ENCODE results near the gene CTNNA2. TPM values are rescaled to one million over a fixed set of nuclear protein-coding genes. Genes with fewer than 3 reads are reported as not detected.

The CTNNA2 gene
- total and polyA plus RNA-seq, 11 donors = 0.20 to 0.81 TPM; not detected in 9

DNA sequence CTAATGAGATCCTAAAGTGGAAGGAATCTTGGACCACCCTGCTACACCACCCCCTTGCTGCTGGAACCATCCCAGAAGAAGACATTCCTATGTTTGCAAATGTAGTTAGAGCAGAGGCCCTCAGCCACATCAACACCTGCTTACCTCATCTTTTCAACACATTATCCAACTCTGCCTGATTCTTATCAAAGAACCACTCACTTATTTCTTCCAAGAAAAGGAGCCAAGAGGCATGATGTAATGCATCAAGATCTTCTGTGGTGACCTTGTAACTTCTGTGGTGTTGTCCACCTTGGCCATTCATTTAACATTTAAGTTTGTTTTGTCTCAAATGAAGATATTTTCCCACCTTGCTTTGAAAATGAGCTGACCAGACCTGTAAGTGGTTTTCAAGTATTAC lies 338.1 kb downstream of the CTNNA2 start:
- H3K27ac ChIP-seq = no peak overlapping the region
- intact Hi-C loops (cut with DNase I) = no loop called here
- TF ChIP-seq POLR2A (IDR thresholded peaks at IDR 0.05) (no peak), CTCF (IDR thresholded peaks at IDR 0.05) (no peak)
- H3K9me3 ChIP-seq = no peaks in the 10 kb centered on the region
- DNase-seq (no peak), ATAC-seq (no peak)
- H3K4me3 ChIP-seq = no peak overlapping the region
- H3K27me3 ChIP-seq = no peaks in the 10 kb centered on the region
- H3K36me3 ChIP-seq = no peaks in the 10 kb centered on the region
- H3K4me1 ChIP-seq = no peaks in the 10 kb centered on the region

DNA sequence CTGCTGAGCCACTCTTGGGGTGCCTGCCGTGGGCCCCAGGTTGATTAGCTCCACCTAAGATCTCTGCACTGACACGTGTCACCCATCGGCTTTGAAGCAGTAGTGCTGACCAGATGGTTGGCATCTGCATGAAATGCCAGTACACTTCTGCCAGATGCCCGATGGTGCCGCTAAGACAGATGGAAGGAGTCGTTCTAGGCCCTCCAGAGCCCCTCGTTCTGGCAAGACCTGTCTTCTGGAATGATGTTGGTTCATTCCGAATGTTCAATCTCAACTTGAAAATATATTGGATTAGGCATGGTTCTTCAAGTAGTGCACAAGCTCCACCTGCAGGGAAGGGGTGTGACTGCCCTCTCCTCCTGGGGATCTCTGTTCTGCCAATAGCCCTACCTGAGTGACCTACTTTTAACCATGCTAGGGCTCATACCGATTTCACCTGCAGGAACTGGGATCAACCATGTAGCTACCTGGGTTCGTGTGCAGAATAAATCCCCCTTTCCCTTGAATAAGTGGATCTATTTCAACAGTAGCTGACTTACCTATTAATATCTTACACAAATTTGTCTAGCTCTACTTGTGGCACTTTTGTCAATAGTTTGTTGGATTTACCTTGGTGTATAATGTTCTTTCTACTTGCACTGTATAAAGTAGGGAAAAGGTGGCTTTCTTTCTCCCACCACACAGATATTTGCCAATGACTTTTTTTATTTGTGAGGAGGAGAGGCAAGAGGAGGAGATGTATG lies 342.6 kb downstream of the CTNNA2 start:
- WGBS, 4 donors = 50 to 58% (median 52%) methylated on average over 10 of the region's 10 CpGs
- Histone ChIP-seq H3K36me3 (no peaks in the 10 kb centered on the region), H3K27ac (no peak overlapping the region), H3K9me3 (no peaks in the 10 kb centered on the region), H3K4me3 (no peak overlapping the region), H3K27me3 (peaks cover 0 to 5% (median 0%) of the 10 kb centered on the region in 9 donors), H3K4me1 (no peaks in the 10 kb centered on the region)
- intact Hi-C loops (cut with DNase I) = no loop called here
- ATAC-seq = no peak
- no peak for DNase-seq
- TF ChIP-seq POLR2A (IDR thresholded peaks at IDR 0.05) (no peak), CTCF (IDR thresholded peaks at IDR 0.05) (no peak)

GRCh38 chr2:79857888-79858287 lies 345.0 kb downstream of the CTNNA2 start:
- H3K27ac ChIP-seq = no peak overlapping the region

More at GRCh38 chr2:79857888-79858287, 345.0 kb downstream of the CTNNA2 start:
- Histone ChIP-seq H3K36me3 (no peaks in the 10 kb centered on the region), H3K9me3 (no peaks in the 10 kb centered on the region), H3K4me3 (no peak overlapping the region), H3K4me1 (no peaks in the 10 kb centered on the region), H3K27me3 (peaks cover 0 to 8% (median 0%) of the 10 kb centered on the region in 9 donors)
- 93 to 95% (median 93%) methylated on average over 17 of the region's 17 CpGs for WGBS, 4 donors
- no peak for TF ChIP-seq CTCF (IDR thresholded peaks at IDR 0.05)
- TF ChIP-seq POLR2A (IDR thresholded peaks at IDR 0.05) = no peak
- DNase-seq (no peak), ATAC-seq (no peak)
- intact Hi-C loops (cut with DNase I) = no loop called here
